Raji (cell line): ENCODE results near the gene RGCC.

ENCODE experiments used
- POLR2A ChIP-seq: IDR thresholded peaks from 2 replicates; pipeline ENCODE4 v1.6.1; 2011; ENCODE audit warnings: low read depth, low read length, control low read depth; ENCODE audit not compliant: insufficient read depth

RGCC gene

GRCh38 chr13:41456768-41457588 is at the start of gene RGCC:
Gene RGCC (plus strand): TSS chr13:41457550. CDS start chr13:41457708, 158 bp downstream.
- TF ChIP-seq POLR2A, result no peak

GRCh38 chr13:41408121-41408520 is 49.2 kb upstream of the RGCC start:
- TF ChIP-seq POLR2A, result no peak

- no peak for TF ChIP-seq POLR2A
These were observed 48.6 kb upstream of the RGCC start for GRCh38 chr13:41408746-41409145.

GRCh38 chr13:41409611-41410010 is 47.7 kb upstream of the RGCC start:
- TF ChIP-seq POLR2A, result no peak

GRCh38 chr13:41411060-41411459 is 46.3 kb upstream of the RGCC start:
- no peak for TF ChIP-seq POLR2A

GRCh38 chr13:41411522-41411921 is 45.8 kb upstream of the RGCC start:
- no peak for TF ChIP-seq POLR2A

- TF ChIP-seq POLR2A, result no peak
These were observed 43.5 kb upstream of the RGCC start for GRCh38 chr13:41413872-41414271.

GRCh38 chr13:41416276-41416675 is 41.1 kb upstream of the RGCC start:
- TF ChIP-seq POLR2A, result no peak

- TF ChIP-seq POLR2A, result no peak
These were observed 39.3 kb upstream of the RGCC start for GRCh38 chr13:41418027-41418426.

- TF ChIP-seq POLR2A, result no peak
These were observed 38.6 kb upstream of the RGCC start for GRCh38 chr13:41418731-41419130.

- TF ChIP-seq POLR2A, result no peak
These were observed 38.1 kb upstream of the RGCC start for GRCh38 chr13:41419206-41419605.

GRCh38 chr13:41420146-41420545 is 37.2 kb upstream of the RGCC start:
- no peak for TF ChIP-seq POLR2A

GRCh38 chr13:41426047-41426446 is 31.3 kb upstream of the RGCC start:
- no peak for TF ChIP-seq POLR2A

- TF ChIP-seq POLR2A, result no peak
These were observed 29.7 kb upstream of the RGCC start for GRCh38 chr13:41427666-41428065.

- TF ChIP-seq POLR2A, result no peak
These were observed 29.2 kb upstream of the RGCC start for GRCh38 chr13:41428155-41428554.

GRCh38 chr13:41434831-41435520 is 22.4 kb upstream of the RGCC start:
- TF ChIP-seq POLR2A, result no peak
